ENCODE measurements around the gene CLCN4.
A peak's percentile ranks its signal among the peaks of the same experiment; 100 is the strongest.

CLCN4 gene

DNA sequence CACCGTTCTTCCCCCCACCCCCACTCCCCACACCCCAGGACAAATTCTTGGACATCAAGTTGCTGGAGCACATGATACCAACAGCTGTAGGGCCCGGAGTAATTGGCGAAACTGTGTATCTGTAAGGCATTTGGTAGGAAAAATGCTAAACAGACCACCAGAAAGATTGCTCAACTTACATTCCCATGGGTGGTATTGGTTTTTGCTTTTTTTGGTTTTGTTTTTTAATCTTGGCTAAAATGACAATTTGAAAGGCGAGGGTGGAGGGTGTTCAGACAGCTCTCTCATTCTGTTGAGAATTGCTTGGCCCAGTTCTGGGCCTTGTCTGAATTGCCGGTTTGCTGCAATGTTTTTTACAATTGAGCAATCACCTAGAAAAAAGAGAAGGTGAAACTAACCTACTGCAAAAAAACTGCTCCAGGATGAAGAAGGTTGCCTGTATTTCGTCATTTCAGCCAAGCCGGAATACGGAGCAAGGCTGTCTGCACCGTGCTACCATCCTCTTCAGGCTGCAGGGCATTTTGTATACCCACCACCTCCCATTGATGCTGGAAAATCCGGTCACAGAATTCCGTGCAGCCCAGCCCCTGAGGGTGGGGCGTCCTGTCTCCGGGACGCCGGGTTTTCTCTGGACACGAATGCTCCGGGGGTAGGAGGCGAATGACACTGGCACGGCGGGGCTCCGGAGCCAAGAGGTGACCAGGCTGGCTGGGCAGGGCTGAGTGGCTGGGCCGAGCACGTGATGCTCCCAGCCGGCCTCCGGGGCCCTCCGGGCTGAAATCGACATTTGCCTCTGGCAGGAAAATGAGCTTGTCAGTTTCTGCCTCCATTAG is at the start of gene CLCN4:
CLCN4 (plus strand) TSS at position 777 of the 833 bp plus-strand sequence. CDS start 28,058 bp downstream, outside the sequence.
- in situ Hi-C loops (cut with MboI; ENCODE audit: low pct_unique_long_range_greater_than_20kb, low sequenced_read_pairs): no loop called here

GRCh38 chrX:10107483-10107882 is 49.3 kb upstream of the CLCN4 start:
- DNase-seq: no peak
- in situ Hi-C loops (cut with MboI; ENCODE audit: low pct_unique_long_range_greater_than_20kb, low sequenced_read_pairs): loop anchor here (5.0 to 25.0 kb wide), 2 partner anchors 100 to 220 kb away; no protein-coding TSS in a partner anchor

More for the DNA sequence above, at the start of gene CLCN4:
- DNase-seq: peak; percentile 74

DNA sequence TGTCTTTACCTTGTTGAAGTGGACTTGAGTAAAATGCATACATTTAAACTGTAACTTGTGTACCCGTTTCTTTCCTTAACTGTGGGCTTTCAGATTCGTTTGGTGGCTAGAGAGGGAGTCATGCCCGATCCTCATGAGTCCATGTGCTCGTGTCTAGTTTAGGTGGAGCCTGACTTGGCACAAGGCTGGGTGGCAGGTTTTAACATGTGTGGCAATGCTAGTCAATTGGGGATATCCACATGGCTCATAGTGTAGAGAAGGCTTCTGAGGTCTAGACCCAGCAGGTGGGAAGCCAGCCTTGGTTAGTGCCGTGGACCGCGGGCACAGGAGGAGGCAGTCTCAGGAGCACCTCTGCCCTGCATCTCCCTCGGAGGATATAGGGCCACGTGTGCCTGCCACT is 48.5 kb upstream of the CLCN4 start:
- peak; percentile 48 for DNase-seq
- in situ Hi-C loops (cut with MboI; ENCODE audit: low pct_unique_long_range_greater_than_20kb, low sequenced_read_pairs): loop anchor here (5.0 to 25.0 kb wide), 2 partner anchors 101 to 221 kb away; no protein-coding TSS in a partner anchor

- in situ Hi-C loops (cut with MboI; ENCODE audit: low pct_unique_long_range_greater_than_20kb, low sequenced_read_pairs): loop anchor here (5.0 to 25.0 kb wide), 2 partner anchors 102 to 222 kb away; no protein-coding TSS in a partner anchor
- peak; percentile 78 for DNase-seq
Observed at GRCh38 chrX:10109695-10110094, 47.1 kb upstream of the CLCN4 start.

DNA sequence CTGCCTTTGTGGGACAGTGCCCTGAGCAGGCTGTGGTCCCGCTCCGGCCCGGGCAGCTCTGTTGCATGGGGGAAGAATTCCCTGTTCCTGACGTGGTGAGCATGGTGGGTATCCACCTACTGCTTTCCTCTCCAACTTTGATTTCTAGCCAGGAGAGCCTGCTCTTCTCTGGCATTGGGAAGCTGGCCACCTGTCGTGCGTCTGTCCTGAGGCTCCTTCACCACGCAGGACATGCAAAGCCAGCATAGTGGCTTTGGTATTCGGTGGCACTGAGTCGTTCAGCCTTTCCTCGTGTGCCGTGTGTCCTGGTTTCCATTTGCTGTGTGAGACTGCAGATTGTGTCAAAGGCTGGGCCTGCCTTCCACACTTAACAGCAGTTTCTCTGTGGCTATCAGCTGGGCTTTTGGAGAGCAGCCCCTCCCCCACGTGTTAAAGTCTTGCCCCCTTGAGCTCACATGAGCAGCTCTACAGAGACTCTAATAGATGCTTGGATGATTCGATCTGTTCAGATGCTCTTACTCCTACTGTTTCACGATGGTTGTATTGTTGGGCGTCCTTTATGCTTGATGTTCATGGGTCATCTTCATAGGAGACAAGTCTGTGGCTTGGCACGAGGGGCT is 46.3 kb upstream of the CLCN4 start:
- in situ Hi-C loops (cut with MboI; ENCODE audit: low pct_unique_long_range_greater_than_20kb, low sequenced_read_pairs): loop anchor here (25.0 kb wide), 1 partner anchor 223 kb away; no protein-coding TSS in a partner anchor

GRCh38 chrX:10110984-10111363 is 45.8 kb upstream of the CLCN4 start:
- peak; percentile 96 for DNase-seq

More for the DNA sequence above, 46.3 kb upstream of the CLCN4 start:
- no peak for DNase-seq

GRCh38 chrX:10111364-10112148 is 45.2 kb upstream of the CLCN4 start:
- DNase-seq: peak; percentile 96
- in situ Hi-C loops (cut with MboI; ENCODE audit: low pct_unique_long_range_greater_than_20kb, low sequenced_read_pairs): loop anchor here (25.0 kb wide), 1 partner anchor 224 kb away; no protein-coding TSS in a partner anchor

More at GRCh38 chrX:10110984-10111363, 45.8 kb upstream of the CLCN4 start:
- in situ Hi-C loops (cut with MboI; ENCODE audit: low pct_unique_long_range_greater_than_20kb, low sequenced_read_pairs): loop anchor here (25.0 kb wide), 1 partner anchor 224 kb away; no protein-coding TSS in a partner anchor

GRCh38 chrX:10112510-10112909 is 44.3 kb upstream of the CLCN4 start:
- in situ Hi-C loops (cut with MboI; ENCODE audit: low pct_unique_long_range_greater_than_20kb, low sequenced_read_pairs): loop anchor here (25.0 kb wide), 1 partner anchor 225 kb away; no protein-coding TSS in a partner anchor
- DNase-seq: no peak

GRCh38 chrX:10115082-10115481 is 41.7 kb upstream of the CLCN4 start:
- in situ Hi-C loops (cut with MboI; ENCODE audit: low pct_unique_long_range_greater_than_20kb, low sequenced_read_pairs): loop anchor here (25.0 kb wide), 1 partner anchor 228 kb away; no protein-coding TSS in a partner anchor
- DNase-seq: peak; percentile 54

DNA sequence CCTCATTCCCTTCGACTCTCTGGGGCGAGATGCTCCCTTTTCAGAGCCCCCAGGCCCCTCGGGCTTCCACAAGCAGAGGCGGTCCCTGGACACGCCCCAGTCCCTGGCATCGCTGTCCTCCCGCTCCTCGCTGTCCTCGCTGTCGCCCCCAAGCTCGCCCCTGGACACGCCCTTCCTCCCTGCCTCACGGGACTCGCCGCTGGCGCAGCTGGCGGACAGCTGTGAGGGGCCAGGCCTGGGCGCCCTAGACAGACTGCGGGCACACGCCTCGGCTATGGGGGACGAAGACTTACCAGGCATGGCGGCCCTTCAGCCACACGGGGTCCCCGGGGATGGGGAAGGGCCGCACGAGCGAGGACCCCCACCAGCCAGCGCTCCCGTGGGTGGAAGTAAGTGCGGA is 39.5 kb upstream of the CLCN4 start:
- in situ Hi-C loops (cut with MboI; ENCODE audit: low pct_unique_long_range_greater_than_20kb, low sequenced_read_pairs): loop anchor here (25.0 kb wide), 1 partner anchor 230 kb away; no protein-coding TSS in a partner anchor
- DNase-seq: no peak

- no peak for DNase-seq
- in situ Hi-C loops (cut with MboI; ENCODE audit: low pct_unique_long_range_greater_than_20kb, low sequenced_read_pairs): loop anchor here (25.0 kb wide), 1 partner anchor 231 kb away; no protein-coding TSS in a partner anchor
Observed at GRCh38 chrX:10117864-10118377, 38.9 kb upstream of the CLCN4 start.

DNA sequence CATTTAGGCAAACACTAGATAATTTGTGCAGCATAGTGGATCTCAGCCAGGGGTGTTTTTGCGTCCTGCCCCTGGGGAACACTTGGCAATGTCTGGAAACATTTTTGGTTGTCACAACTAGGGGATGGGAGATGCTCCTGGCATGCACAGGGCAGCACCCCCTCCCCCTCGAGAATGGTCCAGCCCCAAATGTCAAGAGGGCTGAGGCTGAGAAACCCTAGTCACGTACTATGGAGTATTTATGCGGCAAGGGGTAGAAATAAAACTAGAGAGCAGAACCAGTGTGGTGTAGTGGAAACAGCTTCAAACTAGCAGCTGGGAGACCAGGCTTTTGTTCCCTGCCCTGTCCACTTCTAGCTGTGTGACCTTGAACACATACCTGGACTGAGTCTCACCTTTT is 38.2 kb upstream of the CLCN4 start:
- in situ Hi-C loops (cut with MboI; ENCODE audit: low pct_unique_long_range_greater_than_20kb, low sequenced_read_pairs): loop anchor here (25.0 kb wide), 1 partner anchor 231 kb away; no protein-coding TSS in a partner anchor
- no peak for DNase-seq

- DNase-seq: peak; percentile 94
- in situ Hi-C loops (cut with MboI; ENCODE audit: low pct_unique_long_range_greater_than_20kb, low sequenced_read_pairs): loop anchor here (25.0 kb wide), 1 partner anchor 232 kb away; no protein-coding TSS in a partner anchor
Observed at GRCh38 chrX:10119399-10119990, 37.3 kb upstream of the CLCN4 start.

GRCh38 chrX:10120331-10120730 is 36.4 kb upstream of the CLCN4 start:
- in situ Hi-C loops (cut with MboI; ENCODE audit: low pct_unique_long_range_greater_than_20kb, low sequenced_read_pairs): loop anchor here (25.0 kb wide), 1 partner anchor 233 kb away; no protein-coding TSS in a partner anchor
- DNase-seq: no peak

- in situ Hi-C loops (cut with MboI; ENCODE audit: low pct_unique_long_range_greater_than_20kb, low sequenced_read_pairs): loop anchor here (25.0 kb wide), 1 partner anchor 234 kb away; no protein-coding TSS in a partner anchor
- no peak for DNase-seq
Observed at GRCh38 chrX:10120828-10121227, 35.9 kb upstream of the CLCN4 start.

DNA sequence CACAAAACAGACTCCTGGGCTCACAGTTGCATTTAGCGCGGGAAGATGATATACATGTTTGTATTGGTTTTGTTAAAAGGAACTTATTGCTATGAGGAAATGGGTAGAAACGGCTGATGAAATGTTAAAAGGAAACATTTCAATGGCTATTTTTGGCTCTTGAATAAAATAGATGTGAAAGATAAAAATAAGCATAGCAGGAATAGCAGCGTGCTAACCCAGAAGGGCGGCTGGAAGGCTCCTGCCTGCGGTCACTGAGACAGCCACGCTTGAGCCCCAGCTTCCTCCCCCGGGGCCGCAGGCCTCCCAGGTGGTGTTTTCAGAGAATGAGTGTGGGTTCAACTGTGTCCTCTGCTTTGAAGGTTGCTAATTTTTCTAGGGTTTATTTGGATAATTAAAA is 35.0 kb upstream of the CLCN4 start:
- DNase-seq: peak; percentile 98
- in situ Hi-C loops (cut with MboI; ENCODE audit: low pct_unique_long_range_greater_than_20kb, low sequenced_read_pairs): loop anchor here (25.0 kb wide), 1 partner anchor 234 kb away; no protein-coding TSS in a partner anchor

GRCh38 chrX:10124506-10125247 is 32.1 kb upstream of the CLCN4 start:
- in situ Hi-C loops (cut with MboI; ENCODE audit: low pct_unique_long_range_greater_than_20kb, low sequenced_read_pairs): loop anchor here (25.0 kb wide), 1 partner anchor 237 kb away; no protein-coding TSS in a partner anchor
- DNase-seq: no peak

Data from KBM-7 (cell line).